Lower lobe of right lung (tissue), 2 donors: ENCODE data around the gene PRSS50. TPM values are rescaled to one million over a fixed set of nuclear protein-coding genes. Genes with fewer than 3 reads are reported as not detected.

Experiments used
- ATAC-seq, 2 donors: fragments of 200-7000 bp; cut with Tn5 transposase; one replicate each; pipeline ENCODE4 v1.9.1; 2020 to 2022; ENCODE audit warnings: mild to moderate bottlenecking in 2 of 2, moderate library complexity in 2 of 2
- DNase-seq: peaks from one replicate; pipeline ENCODE4 v3.0.0-alpha.2; 2020
- H3K27ac ChIP-seq: fragments of 200-600 bp; one replicate; pipeline ENCODE4 v1.8.0; 2022
- H3K27me3 ChIP-seq: fragments of 200-600 bp; one replicate; pipeline ENCODE4 v1.8.0; 2022; ENCODE audit warnings: low read depth
- H3K36me3 ChIP-seq: fragments of 200-600 bp; one replicate; pipeline ENCODE4 v1.8.0; 2022; ENCODE audit warnings: mild to moderate bottlenecking
- H3K4me1 ChIP-seq: fragments of 200-600 bp; one replicate; pipeline ENCODE4 v1.8.0; 2022
- H3K4me3 ChIP-seq: fragments of 200-600 bp; one replicate; pipeline ENCODE4 v1.8.0; 2022; ENCODE audit warnings: mild to moderate bottlenecking
- H3K9me3 ChIP-seq: fragments of 200-600 bp; one replicate; pipeline ENCODE4 v1.8.0; 2022
- intact Hi-C: fragments of 100-400 bp; cut with DNase I; formaldehyde crosslinking; loops from one replicate; pipeline ENCODE4 v1.11.0; 2022
- total RNA-seq: library from RNA; stranded (reverse); fragmentation: NEBNext Ultra II Directional; extraction: Animal tissue kit (Norgen Biotek cat#: 25700); gene quantifications from one replicate; pipeline ENCODE4 v1.2.1, GENCODE V29; 2021
- TF ChIP-seq, protein P1 (sequence below): fragments of 200-600 bp; IDR thresholded peaks from one replicate; pipeline ENCODE4 v1.8.0; 2022; ENCODE audit warnings: antibody characterized with exemption, mild to moderate bottlenecking
- donor health status: DM: no; HTN: yes; CAD: no; lungs with severe emphysema.

PRSS50 gene
- total RNA-seq, 1 donor from 2014 or later: 0.41 TPM

- DNase-seq: no peak
- no peak overlapping the region for H3K27ac ChIP-seq
- H3K9me3 ChIP-seq: no peaks in the 10 kb centered on the region
- intact Hi-C loops: no loop called here
- no peaks in the 10 kb centered on the region for H3K27me3 ChIP-seq
- TF ChIP-seq, protein P1, sequence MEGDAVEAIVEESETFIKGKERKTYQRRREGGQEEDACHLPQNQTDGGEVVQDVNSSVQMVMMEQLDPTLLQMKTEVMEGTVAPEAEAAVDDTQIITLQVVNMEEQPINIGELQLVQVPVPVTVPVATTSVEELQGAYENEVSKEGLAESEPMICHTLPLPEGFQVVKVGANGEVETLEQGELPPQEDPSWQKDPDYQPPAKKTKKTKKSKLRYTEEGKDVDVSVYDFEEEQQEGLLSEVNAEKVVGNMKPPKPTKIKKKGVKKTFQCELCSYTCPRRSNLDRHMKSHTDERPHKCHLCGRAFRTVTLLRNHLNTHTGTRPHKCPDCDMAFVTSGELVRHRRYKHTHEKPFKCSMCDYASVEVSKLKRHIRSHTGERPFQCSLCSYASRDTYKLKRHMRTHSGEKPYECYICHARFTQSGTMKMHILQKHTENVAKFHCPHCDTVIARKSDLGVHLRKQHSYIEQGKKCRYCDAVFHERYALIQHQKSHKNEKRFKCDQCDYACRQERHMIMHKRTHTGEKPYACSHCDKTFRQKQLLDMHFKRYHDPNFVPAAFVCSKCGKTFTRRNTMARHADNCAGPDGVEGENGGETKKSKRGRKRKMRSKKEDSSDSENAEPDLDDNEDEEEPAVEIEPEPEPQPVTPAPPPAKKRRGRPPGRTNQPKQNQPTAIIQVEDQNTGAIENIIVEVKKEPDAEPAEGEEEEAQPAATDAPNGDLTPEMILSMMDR: no peak
- no peak overlapping the region for H3K4me3 ChIP-seq
- no peaks in the 10 kb centered on the region for H3K4me1 ChIP-seq
- H3K36me3 ChIP-seq: peaks cover 65% of the 10 kb centered on the region
- peak in 1 of 2 donors; percentile 23 for ATAC-seq
Measured at GRCh38 chr3:46677411-46677726, 40.3 kb downstream of the PRSS50 start.

- TF ChIP-seq, protein P1: no peak
- no peaks in the 10 kb centered on the region for H3K9me3 ChIP-seq
- DNase-seq (no peak), ATAC-seq (no peak)
- no peaks in the 10 kb centered on the region for H3K4me1 ChIP-seq
- no peak overlapping the region for H3K27ac ChIP-seq
- H3K36me3 ChIP-seq: peaks cover 64% of the 10 kb centered on the region
- H3K27me3 ChIP-seq: no peaks in the 10 kb centered on the region
- no peak overlapping the region for H3K4me3 ChIP-seq
- intact Hi-C loops: no loop called here
Measured at GRCh38 chr3:46676601-46677410, 40.9 kb downstream of the PRSS50 start.

DNA sequence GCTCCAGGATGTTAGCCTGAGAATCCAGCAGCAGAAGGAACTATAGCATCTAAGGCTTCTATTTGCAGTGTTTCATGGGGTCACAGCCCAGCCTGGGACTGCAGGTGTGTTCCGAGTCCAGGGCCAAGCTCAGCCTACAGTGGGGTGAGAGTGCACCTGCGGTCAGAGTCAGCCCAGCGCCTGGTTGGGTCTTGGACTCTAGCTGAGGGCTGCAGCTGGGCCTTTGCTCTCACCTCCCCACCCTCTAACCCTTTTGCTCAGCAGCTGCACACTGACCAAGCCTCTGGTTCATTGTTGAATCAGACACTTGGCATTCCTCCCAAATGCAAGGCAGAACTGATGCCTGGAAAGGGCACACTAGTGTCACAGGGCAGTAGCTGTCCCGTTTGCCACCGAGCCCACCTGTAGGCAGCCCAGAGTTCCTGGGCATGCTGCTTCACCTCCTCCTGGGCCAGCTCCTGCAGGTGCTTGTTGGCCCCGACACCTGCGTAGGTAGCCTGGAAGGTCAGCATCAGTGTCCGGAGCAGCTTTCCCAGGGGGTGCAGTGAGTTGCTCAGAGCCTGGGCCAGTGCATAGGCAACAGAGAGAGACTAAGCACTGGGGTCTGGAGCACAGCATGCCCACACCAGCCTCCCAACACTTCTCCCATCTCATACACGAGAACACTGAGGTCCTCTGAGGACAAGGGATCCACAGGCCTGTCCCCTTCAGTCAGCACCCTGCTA is 41.7 kb downstream of the PRSS50 start:
- Histone ChIP-seq H3K36me3 (peaks cover 65% of the 10 kb centered on the region), H3K27me3 (no peaks in the 10 kb centered on the region), H3K4me1 (no peaks in the 10 kb centered on the region), H3K27ac (no peak overlapping the region), H3K4me3 (no peak overlapping the region), H3K9me3 (no peaks in the 10 kb centered on the region)
- ATAC-seq (no peak), DNase-seq (peak; percentile 36)
- TF ChIP-seq, protein P1: no peak
- intact Hi-C loops: no loop called here

- Histone ChIP-seq H3K4me1 (no peaks in the 10 kb centered on the region), H3K27ac (no peak overlapping the region), H3K4me3 (no peak overlapping the region), H3K27me3 (no peaks in the 10 kb centered on the region), H3K9me3 (no peaks in the 10 kb centered on the region), H3K36me3 (peaks cover 60% of the 10 kb centered on the region)
- DNase-seq: peak; percentile 14
- ATAC-seq: no peak
- TF ChIP-seq, protein P1: no peak
- intact Hi-C loops: no loop called here
Measured at GRCh38 chr3:46675426-46675825, 42.2 kb downstream of the PRSS50 start.

DNA sequence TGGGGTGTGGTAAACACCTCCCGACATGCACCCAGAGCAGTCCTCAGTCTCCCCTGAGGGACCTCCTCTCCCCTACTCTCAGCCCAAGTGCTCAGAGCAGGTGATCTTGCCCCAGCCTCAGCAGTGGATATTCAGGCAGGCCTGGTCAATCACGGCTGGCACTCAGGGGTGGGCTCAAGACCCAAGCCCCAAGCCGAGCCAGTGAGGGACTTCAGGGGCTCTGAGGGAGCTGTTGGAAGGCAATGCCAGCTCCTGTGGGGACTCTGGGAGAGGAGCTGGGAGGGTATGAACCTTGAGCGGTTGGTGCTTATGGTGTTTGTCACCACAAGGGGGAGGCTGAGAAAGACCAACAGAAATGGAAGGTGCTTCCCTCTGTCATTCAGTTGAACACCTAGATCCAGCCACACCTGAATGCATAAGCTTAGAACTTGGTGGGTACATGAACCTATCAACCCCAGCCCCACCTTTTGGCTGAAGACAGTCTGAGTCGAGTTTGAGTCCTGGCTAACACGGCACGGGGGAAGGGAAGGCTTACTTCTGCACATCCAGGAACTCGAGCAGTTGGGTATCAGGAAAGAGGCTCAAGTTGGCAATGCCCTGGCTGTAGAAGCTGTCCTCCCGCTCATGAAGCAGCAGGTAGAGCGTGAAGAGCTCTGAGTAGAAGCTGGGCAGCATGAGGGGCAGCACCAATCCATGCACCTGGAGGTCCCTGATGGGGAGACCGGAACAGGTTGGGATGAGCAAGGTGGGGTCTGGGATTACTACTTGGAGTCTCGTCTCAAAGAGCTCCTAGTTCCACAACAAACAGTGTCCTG is 43.4 kb downstream of the PRSS50 start:
- Histone ChIP-seq H3K27ac (no peak overlapping the region), H3K9me3 (no peaks in the 10 kb centered on the region), H3K36me3 (peaks cover 51% of the 10 kb centered on the region), H3K4me1 (no peaks in the 10 kb centered on the region), H3K27me3 (no peaks in the 10 kb centered on the region), H3K4me3 (no peak overlapping the region)
- TF ChIP-seq, protein P1: no peak
- DNase-seq (peak; percentile 26), ATAC-seq (no peak)
- intact Hi-C loops: no loop called here
